ENCODE results near the gene TOB1. TPM values are rescaled to one million over a fixed set of nuclear protein-coding genes. Genes with fewer than 3 reads are reported as not detected.

Gene TOB1, protein sequence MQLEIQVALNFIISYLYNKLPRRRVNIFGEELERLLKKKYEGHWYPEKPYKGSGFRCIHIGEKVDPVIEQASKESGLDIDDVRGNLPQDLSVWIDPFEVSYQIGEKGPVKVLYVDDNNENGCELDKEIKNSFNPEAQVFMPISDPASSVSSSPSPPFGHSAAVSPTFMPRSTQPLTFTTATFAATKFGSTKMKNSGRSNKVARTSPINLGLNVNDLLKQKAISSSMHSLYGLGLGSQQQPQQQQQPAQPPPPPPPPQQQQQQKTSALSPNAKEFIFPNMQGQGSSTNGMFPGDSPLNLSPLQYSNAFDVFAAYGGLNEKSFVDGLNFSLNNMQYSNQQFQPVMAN
- total RNA-seq: 41.0 and 43.9 TPM in 2 replicates
- long read RNA-seq, transcript TOB1-202 (2 exons, 2,229 nt): major isoform, 5 of 13 reads
- long read RNA-seq, partial matches to known transcripts: 0 of 13 reads
- long read RNA-seq, other reads (novel, unspliced or antisense): 8 of 13 reads

DNA sequence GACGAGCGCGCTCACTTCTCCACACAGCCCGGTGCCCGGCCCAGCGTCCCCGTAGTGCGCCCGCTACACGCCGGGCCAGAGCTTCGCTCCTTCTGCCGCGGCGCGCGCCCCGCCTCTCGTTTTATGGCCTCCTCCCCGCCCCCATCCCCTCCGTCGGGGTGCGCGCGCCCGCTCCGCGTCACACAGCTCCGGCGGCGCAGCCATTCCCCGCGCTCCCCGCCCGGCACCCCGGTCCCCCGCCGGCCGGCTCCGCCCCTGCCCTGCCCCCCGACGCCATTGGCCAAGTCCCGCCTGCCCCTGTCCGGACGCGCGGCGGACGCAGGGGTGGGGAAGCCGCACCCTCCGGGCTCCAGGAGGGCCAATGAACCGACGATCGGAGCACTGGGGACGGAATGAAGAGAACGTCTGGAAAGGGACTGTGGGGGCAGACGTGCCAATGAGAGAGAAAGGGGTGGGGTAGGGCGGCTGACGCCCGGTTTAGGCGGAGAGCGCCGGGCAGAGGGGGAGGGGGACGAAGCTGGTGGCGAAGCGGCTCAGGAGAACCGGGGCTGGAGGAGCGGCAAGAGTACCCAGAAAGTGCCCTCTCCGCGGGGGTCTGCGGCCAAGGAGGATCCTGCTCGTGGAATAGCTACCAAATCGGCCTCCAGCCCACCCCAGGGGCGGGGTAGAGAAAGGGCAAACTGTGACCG lies at the start of gene TOB1:
Gene TOB1, minus strand, starts transcription at position 94 of the 689 bp plus-strand sequence. CDS start 2,337 bp downstream, outside the sequence.
- Mint-ChIP-seq H3K9me3 (ENCODE audit: low read depth) (no peaks in the 10 kb centered on the region), H3K27me3 (no peaks in the 10 kb centered on the region), H3K36me3 (ENCODE audit: insufficient read depth) (peaks cover 12% of the 10 kb centered on the region), H3K4me1 (ENCODE audit: low read depth) (peaks cover 37% of the 10 kb centered on the region), H3K4me3 (ENCODE audit: low read depth) (peak within 1 kb of the TSS; percentile 93), H3K27ac (peak within 1 kb of the TSS; percentile 100)
- TF ChIP-seq, protein P1, sequence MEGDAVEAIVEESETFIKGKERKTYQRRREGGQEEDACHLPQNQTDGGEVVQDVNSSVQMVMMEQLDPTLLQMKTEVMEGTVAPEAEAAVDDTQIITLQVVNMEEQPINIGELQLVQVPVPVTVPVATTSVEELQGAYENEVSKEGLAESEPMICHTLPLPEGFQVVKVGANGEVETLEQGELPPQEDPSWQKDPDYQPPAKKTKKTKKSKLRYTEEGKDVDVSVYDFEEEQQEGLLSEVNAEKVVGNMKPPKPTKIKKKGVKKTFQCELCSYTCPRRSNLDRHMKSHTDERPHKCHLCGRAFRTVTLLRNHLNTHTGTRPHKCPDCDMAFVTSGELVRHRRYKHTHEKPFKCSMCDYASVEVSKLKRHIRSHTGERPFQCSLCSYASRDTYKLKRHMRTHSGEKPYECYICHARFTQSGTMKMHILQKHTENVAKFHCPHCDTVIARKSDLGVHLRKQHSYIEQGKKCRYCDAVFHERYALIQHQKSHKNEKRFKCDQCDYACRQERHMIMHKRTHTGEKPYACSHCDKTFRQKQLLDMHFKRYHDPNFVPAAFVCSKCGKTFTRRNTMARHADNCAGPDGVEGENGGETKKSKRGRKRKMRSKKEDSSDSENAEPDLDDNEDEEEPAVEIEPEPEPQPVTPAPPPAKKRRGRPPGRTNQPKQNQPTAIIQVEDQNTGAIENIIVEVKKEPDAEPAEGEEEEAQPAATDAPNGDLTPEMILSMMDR (IDR thresholded peaks at IDR 0.05; ENCODE audit: unreplicated experiment): no peak
- DNase-seq (ENCODE audit: low spot score, unreplicated experiment): peak; percentile 97

DNA sequence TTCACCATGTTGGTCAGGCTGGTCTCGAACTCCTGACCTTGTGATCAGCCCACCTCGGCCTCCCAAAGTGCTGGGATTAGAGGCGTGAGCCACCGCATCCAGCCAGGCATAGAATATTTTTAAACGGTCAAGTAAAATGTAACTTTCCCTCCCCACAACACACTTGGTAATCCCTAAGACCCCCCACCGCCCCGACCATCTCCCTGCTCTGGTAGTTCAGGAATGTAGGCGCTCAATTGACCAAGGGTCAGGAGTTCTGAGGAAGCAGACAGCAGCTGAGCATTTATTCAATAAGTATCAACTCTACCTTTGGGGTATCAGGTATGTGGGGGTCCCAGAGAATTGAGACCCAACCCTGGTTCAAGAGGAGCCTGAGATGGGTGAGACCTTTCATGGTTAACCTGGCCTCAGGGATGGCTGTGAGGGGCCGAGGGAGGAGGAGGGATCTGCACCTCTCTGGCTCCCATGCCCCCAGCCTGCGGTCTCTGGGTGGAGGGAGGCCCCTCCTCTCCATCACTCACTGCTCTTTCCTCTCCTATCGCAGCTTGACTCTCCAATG lies 48.4 kb upstream of the TOB1 start:
- H3K36me3 Mint-ChIP-seq (ENCODE audit: insufficient read depth): no peaks in the 10 kb centered on the region
- H3K4me1 Mint-ChIP-seq (ENCODE audit: low read depth): peaks cover 31% of the 10 kb centered on the region
- no peaks in the 10 kb centered on the region for H3K27me3 Mint-ChIP-seq
- no peak overlapping the region for H3K4me3 Mint-ChIP-seq (ENCODE audit: low read depth)
- DNase-seq (ENCODE audit: low spot score, unreplicated experiment): no peak
- H3K9me3 Mint-ChIP-seq (ENCODE audit: low read depth): no peaks in the 10 kb centered on the region
- TF ChIP-seq, protein P1 (IDR thresholded peaks at IDR 0.05; ENCODE audit: unreplicated experiment): no peak
- H3K27ac Mint-ChIP-seq: peak overlapping the region; percentile 92

DNA sequence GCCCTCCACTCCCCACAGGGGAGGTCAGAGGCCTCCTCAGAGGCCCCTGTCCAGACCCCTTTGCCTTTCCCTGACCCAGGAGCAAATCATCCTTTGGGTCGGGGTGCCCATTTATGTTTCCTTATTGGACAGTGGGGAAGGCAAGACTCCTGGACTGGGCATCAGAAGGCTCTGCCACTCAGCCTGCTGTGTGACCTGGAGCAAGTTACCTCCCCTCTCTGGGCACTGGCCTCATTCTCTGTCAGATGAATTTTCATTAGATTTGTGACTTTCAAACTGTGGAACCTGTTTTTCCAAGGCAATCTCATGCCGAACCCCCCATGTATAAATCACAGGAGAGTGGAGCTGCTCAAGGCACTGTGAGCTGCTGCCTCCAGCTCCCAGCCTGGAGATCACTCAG lies 47.0 kb upstream of the TOB1 start:
- H3K36me3 Mint-ChIP-seq (ENCODE audit: insufficient read depth): no peaks in the 10 kb centered on the region
- H3K27me3 Mint-ChIP-seq: no peaks in the 10 kb centered on the region
- no peak overlapping the region for H3K4me3 Mint-ChIP-seq (ENCODE audit: low read depth)
- TF ChIP-seq, protein P1 (IDR thresholded peaks at IDR 0.05; ENCODE audit: unreplicated experiment): no peak
- H3K9me3 Mint-ChIP-seq (ENCODE audit: low read depth): no peaks in the 10 kb centered on the region
- DNase-seq (ENCODE audit: low spot score, unreplicated experiment): no peak
- peak overlapping the region; percentile 16 for H3K27ac Mint-ChIP-seq
- peaks cover 29% of the 10 kb centered on the region for H3K4me1 Mint-ChIP-seq (ENCODE audit: low read depth)

DNA sequence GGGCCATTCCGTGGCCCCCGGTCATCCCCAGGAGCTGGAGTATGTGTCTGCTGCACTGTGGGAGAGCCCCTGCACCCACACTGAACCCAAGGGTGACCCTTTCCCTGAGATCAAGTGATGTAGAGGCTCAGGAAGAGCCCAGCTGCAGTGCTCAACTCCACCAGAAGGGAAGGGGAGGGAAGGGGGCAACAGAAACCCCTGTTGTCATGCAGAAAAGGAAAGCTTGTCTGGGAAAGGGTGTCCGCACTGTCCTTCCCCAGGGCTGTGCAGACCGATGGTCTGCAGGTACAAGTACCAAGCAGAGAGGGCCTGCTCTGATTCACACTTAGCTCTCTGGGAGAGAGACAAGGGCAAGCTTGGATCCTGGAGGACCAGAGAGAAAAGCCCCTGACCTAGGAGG lies 45.7 kb upstream of the TOB1 start:
- Mint-ChIP-seq H3K36me3 (ENCODE audit: insufficient read depth) (no peaks in the 10 kb centered on the region), H3K4me1 (ENCODE audit: low read depth) (peaks cover 35% of the 10 kb centered on the region), H3K27me3 (no peaks in the 10 kb centered on the region), H3K9me3 (ENCODE audit: low read depth) (no peaks in the 10 kb centered on the region), H3K4me3 (ENCODE audit: low read depth) (no peak overlapping the region), H3K27ac (peak overlapping the region; percentile 16)
- TF ChIP-seq, protein P1 (IDR thresholded peaks at IDR 0.05; ENCODE audit: unreplicated experiment): no peak
- no peak for DNase-seq (ENCODE audit: low spot score, unreplicated experiment)

DNA sequence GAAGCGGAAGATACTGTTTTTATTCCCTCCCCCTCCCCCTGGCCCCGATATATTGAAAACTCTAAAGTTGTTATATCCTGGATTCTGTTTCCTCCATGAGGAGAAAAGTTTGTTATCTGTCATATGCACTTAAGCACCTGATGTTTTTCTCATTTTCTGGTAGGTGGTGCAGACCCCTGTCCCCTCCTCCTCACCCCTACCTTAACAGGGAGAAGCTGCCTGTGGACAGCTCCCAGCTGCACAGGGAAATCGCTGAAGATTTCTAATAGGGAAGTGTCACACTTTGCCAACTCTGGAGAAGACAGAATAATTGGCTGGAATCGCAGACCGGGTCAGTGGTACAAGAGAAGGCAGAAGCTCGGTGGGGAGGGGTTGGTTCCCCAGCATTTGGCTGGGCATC lies 45.3 kb upstream of the TOB1 start:
- Mint-ChIP-seq H3K4me1 (ENCODE audit: low read depth) (peaks cover 36% of the 10 kb centered on the region), H3K9me3 (ENCODE audit: low read depth) (no peaks in the 10 kb centered on the region), H3K27me3 (no peaks in the 10 kb centered on the region), H3K4me3 (ENCODE audit: low read depth) (no peak overlapping the region), H3K36me3 (ENCODE audit: insufficient read depth) (no peaks in the 10 kb centered on the region), H3K27ac (no peak overlapping the region)
- TF ChIP-seq, protein P1 (IDR thresholded peaks at IDR 0.05; ENCODE audit: unreplicated experiment): no peak
- DNase-seq (ENCODE audit: low spot score, unreplicated experiment): no peak

All from progenitor cell of endocrine pancreas (in vitro differentiated cells).